GM19468 (cell line): ENCODE data around the gene THOC6.
"Not testable (repeated sequence)": the region's sequence is repeated elsewhere in the genome, so short reads cannot be mapped to it uniquely, and the experiment has no call there.

ENCODE experiments used
- ATAC-seq: cut with Tn5 transposase; IDR thresholded peaks from one replicate; pipeline ENCODE4 v1.9.1; 2021; ENCODE audit warnings: mild to moderate bottlenecking, moderate library complexity, moderate number of reproducible peaks; ENCODE audit not compliant: unreplicated experiment; ENCODE audit errors: extremely low read depth

The THOC6 gene

DNA sequence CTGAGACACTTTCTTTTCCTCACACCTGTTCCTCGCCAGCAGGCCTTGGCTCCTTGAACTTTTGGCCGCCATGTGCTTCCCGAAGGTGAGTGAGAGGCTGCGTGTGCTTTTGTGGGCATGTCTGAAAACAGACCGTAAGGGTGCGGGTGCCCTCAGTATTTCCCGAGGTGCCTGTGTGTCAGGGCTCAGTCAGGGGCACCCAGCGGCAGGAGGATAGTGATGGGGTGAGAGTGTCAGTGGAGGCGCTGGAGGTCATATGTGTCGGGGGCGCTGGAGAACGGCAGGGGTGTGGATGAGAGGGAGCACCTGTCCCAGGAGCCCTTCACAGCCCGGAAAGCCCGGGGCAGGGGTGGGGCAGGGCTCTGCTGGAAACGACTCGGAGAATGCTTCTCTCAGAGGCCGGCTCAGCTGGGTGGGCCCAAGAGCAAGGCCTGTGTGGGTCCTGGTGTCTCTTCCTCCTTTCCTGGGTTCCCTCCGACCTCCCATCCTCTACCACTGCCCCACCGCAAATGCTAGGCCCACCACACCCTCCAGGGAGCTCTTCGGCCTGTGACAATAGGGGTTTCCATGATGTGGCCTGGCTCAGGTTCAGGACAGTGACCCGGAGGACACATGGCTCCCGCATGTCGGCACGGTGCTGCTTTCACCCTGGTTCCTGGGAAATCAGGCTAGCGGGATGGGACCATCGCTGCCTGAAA is 42.1 kb downstream of the THOC6 start:
- no peak for ATAC-seq

DNA sequence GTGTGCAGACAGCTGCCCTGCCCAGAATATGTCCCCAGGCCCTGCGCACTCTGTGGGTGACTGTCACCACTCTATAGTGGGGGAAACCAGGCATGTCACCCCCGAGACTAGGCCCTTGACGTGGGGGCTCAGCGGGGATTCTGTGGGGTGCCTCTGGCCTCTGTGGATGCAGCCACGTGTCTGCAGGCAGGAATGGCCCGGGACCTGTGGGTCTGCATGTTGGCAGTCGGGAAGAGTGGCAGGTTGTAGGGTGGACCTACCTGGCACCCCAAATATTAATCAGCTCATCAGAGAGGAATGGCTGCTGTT is 42.6 kb downstream of the THOC6 start:
- no peak for ATAC-seq

GRCh38 chr16:3068487-3068886 is 44.7 kb downstream of the THOC6 start:
- no peak for ATAC-seq

DNA sequence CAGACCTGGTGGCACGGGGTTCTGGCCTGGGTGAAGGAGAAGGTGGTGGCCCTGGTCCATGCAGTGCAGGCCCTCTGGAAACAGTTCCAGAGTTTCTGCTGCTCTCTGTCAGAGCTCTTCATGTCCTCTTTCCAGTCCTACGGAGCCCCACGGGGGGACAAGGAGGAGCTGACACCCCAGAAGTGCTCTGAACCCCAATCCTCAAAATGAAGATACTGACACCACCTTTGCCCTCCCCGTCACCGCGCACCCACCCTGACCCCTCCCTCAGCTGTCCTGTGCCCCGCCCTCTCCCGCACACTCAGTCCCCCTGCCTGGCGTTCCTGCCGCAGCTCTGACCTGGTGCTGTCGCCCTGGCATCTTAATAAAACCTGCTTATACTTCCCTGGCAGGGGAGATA is 45.3 kb downstream of the THOC6 start:
- ATAC-seq = not testable (repeated sequence)

DNA sequence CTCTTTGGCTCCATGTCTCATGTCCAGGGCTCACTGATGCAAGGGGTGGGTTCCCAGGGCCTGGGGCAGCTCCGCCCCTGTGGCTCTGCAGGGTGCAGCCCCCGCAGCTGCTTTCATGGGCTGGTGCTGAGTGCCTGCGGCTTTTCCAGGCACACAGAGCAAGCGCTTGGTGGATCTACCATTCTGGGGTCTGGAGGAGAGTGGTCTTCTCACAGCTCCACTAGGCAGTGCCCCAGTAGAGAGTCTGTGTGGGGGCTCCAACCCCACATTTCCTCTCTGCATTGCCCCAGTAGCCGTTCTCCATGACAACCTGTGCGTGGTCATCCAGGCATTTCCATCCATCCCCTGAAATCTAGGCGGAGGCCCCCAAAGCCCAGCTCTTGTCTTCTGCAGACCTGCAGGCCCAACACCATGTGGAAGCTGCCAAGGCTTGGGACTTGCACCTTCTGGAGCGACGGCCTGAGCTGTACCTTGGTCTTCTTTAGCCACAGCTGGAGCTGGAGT is 46.8 kb downstream of the THOC6 start:
- ATAC-seq = no peak

- no peak for ATAC-seq
These were observed 47.8 kb downstream of the THOC6 start for GRCh38 chr16:3071655-3072054.

GRCh38 chr16:3072148-3072547 is 48.3 kb downstream of the THOC6 start:
- ATAC-seq = not testable (repeated sequence)

DNA sequence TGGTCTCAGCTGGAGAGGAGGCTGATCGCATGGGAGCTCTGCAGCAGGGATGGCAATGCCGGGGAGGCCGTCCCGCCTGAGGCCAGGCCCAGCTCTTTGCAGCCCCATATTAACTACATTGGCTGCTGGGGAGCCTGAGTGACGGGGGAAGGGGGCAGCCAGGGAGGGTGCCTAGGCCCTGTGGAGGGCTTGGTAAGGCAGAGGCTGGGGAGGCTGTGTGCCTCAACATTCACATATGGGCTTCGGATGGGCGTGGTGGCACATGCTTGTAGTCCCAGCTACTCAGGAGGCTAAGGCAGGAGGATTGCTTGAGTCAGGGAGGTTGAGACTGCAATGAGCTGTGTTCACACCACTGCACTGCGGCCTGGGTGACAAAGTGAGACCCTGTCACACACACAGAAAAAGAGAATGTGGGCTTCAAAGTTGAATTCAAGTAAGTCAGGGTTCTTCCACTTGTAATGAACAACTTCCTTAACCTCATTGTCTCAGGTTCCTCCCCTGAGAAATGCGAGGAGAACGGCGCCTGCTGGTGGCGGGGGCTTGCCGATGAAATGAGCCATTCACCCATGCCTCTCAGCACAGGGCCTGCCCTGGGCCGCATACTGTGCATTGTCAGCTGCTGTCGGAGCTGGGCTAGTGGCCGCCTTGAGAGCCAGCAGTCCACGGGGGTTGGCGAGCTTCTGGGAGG is 48.9 kb downstream of the THOC6 start:
- ATAC-seq = not testable (repeated sequence)

DNA sequence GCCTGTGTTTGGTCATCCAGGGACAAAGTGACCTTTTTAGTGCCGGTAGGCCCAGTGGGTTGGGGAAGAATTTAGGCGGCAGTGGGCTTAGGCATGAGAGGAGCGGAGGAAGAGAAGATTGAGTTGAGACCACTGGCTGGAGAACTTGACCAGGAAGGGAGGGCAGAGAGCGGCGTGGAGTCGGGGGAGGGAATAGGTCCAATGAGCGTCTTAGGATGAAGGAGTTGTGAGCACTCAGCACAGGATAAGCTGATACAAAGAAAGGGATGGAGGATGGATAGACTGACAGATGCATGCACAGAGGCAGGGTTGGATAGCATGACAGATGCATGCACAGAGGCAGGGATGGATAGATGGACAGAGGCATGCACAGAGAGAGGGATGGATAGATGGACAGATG is 49.6 kb downstream of the THOC6 start:
- no peak for ATAC-seq

DNA sequence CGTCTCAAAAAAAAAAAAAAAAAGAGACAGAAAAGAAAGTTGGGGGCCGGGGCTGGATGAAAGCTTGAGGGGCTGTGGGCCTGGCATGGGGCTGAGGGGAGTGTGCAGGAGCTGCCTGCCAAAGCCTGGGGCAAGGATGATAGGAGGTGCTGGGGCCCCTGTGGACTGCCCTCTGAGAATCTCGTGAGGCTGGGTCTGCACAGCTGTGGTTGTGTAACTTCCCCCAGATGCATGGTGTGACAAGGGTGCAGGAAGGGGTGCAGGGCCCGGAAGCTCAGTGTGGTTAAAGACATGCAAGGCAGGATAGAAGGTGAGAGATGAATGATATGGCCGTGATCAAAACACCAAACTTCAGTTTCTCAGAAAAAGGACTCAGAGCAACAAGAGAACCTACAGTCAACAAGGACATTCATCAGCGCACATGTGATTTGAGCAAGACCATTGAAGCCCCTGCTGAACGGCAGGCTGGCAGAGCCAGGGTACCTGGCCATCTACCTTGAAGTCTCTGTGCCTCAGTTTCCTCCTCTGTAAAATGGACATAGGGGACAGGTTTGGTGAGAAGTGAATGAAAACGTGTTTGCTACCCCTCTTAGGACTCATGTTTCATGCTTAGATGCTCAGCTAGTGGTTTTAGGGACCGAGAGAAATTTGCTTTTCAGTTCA is 51.2 kb downstream of the THOC6 start:
- ATAC-seq = peak; percentile 42

DNA sequence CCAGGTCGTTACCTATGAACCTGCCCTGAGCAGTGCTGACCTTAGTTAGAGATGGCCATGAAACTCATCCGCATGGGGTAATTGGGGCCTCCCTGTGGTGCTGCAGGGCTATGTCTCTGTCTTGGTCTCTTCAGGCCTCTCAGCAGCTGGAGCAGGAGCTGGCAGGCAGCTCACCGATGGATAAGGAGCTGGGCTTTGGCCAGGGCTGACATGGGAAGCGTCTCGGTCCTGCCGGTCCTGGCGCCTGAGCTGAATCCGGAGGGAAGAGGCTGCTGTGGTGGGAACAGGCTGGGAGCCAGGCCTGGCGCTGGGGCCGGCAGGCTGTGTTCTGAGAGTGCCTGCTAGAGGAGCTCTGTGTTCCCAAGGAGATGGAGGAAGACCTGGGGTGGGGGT is 51.7 kb downstream of the THOC6 start:
- ATAC-seq = no peak

GRCh38 chr16:3075946-3076345 is 52.1 kb downstream of the THOC6 start:
- ATAC-seq = not testable (repeated sequence)

GRCh38 chr16:3076577-3076976 is 52.7 kb downstream of the THOC6 start:
- ATAC-seq = no peak
